GM23338 (cell line): ENCODE measurements around the gene HMCN2. TPM values are rescaled to one million over a fixed set of nuclear protein-coding genes. Genes with fewer than 3 reads are reported as not detected.

Experiments used
- ATAC-seq: fragments of 200-7000 bp; cut with Tn5 transposase; 3 replicates; pipeline ENCODE4 v1.9.1; 2020
- DNase-seq: peaks from one replicate; pipeline ENCODE4 v3.0.0-alpha.2; 2015; ENCODE audit warnings: low spot score
- H2AFZ ChIP-seq: fragments of 200-600 bp; sonication (generic); 2 replicates; pipeline ENCODE4 v1.8.0; 2016; ENCODE audit warnings: antibody characterized with exemption, mild to moderate bottlenecking, moderate library complexity
- H3F3A ChIP-seq: fragments of 200-600 bp; sonication (generic); replicated peaks from 2 replicates; pipeline ENCODE4 v1.8.0; 2017; ENCODE audit warnings: antibody characterized with exemption, mixed run types, low read depth
- H3K27ac ChIP-seq: fragments of 200-600 bp; sonication (generic); 2 replicates; pipeline ENCODE4 v1.6.1; 2016; ENCODE audit warnings: low read depth
- H3K27me3 ChIP-seq: fragments of 200-600 bp; sonication (generic); 2 replicates; pipeline ENCODE4 v1.8.0; 2016; ENCODE audit warnings: mild to moderate bottlenecking, mixed run types, moderate library complexity; ENCODE audit not compliant: insufficient read depth
- H3K36me3 ChIP-seq: fragments of 200-600 bp; sonication (generic); 2 replicates; pipeline ENCODE4 v1.8.0; 2016; ENCODE audit warnings: mild to moderate bottlenecking; ENCODE audit not compliant: insufficient read depth
- H3K4me1 ChIP-seq: fragments of 200-600 bp; sonication (generic); 2 replicates; pipeline ENCODE4 v1.8.0; 2016; ENCODE audit warnings: mild to moderate bottlenecking, moderate library complexity; ENCODE audit not compliant: insufficient read depth
- H3K4me2 ChIP-seq: fragments of 200-600 bp; sonication (generic); 2 replicates; pipeline ENCODE4 v1.7.1; 2017; ENCODE audit warnings: mixed run types
- H3K4me3 ChIP-seq: fragments of 200-600 bp; sonication (generic); 2 replicates; pipeline ENCODE4 v1.6.1; 2016; ENCODE audit warnings: mixed run types
- H3K79me2 ChIP-seq: fragments of 200-600 bp; sonication (generic); replicated peaks from 2 replicates; pipeline ENCODE4 v1.8.0; 2017; ENCODE audit warnings: mild to moderate bottlenecking; ENCODE audit not compliant: insufficient read depth
- H3K9me2 ChIP-seq: fragments of 200-600 bp; sonication (generic); 2 replicates; pipeline ENCODE4 v1.8.0; 2017; ENCODE audit not compliant: insufficient read depth
- H4K20me1 ChIP-seq: fragments of 200-600 bp; sonication (generic); replicated peaks from 2 replicates; pipeline ENCODE4 v1.8.0; 2017; ENCODE audit warnings: mild to moderate bottlenecking; ENCODE audit not compliant: insufficient read depth
- H3K27ac Mint-ChIP-seq: 2 replicates; pipeline ENCODE4 v1.8.0; 2020; ENCODE audit warnings: inconsistent platforms, mild to moderate bottlenecking, moderate library complexity, mixed read lengths
- H3K27me3 Mint-ChIP-seq: 3 replicates; pipeline ENCODE4 v1.8.0; 2022; ENCODE audit warnings: low read depth, mild to moderate bottlenecking, moderate library complexity, mixed read lengths, inconsistent platforms; ENCODE audit not compliant: insufficient read depth, poor library complexity
- H3K36me3 Mint-ChIP-seq: 3 replicates; pipeline ENCODE4 v1.8.0; 2021; ENCODE audit warnings: low read depth, mild to moderate bottlenecking, inconsistent platforms, moderate library complexity, mixed read lengths
- H3K4me1 Mint-ChIP-seq: 3 replicates; pipeline ENCODE4 v1.8.0; 2020; ENCODE audit warnings: mild to moderate bottlenecking, inconsistent platforms, mixed read lengths
- H3K4me3 Mint-ChIP-seq: 3 replicates; pipeline ENCODE4 v1.8.0; 2021; ENCODE audit warnings: moderate library complexity, mild to moderate bottlenecking, inconsistent platforms, mixed read lengths
- H3K9me3 Mint-ChIP-seq: 3 replicates; pipeline ENCODE4 v1.8.0; 2020; ENCODE audit warnings: moderate library complexity, mild to moderate bottlenecking, inconsistent platforms, mixed read lengths
- CREB1 ChIP-seq: fragments of 250-450 bp; sonication (Bioruptor Pico); IDR thresholded peaks from 2 replicates; pipeline ENCODE4 v1.5.0; 2020; ENCODE audit warnings: low read depth, mild to moderate bottlenecking, moderate library complexity
- CTCF ChIP-seq, 2 experiments: fragments of 200-600 bp in 1 of 2; sonication (generic) in 1 of 2; conservative IDR thresholded peaks; 2 replicates each; pipeline versions ENCODE4 v1.5.1 to v1.6.1; 2016 to 2017; ENCODE audit warnings: antibody characterized with exemption in 2 of 2, low read depth in 2 of 2, mild to moderate bottlenecking in 2 of 2, moderate library complexity in 1 of 2
- EZH2 ChIP-seq: fragments of 200-600 bp; sonication (generic); IDR thresholded peaks from one replicate; pipeline ENCODE4 v1.8.0; 2017; ENCODE audit warnings: antibody characterized with exemption, mild to moderate bottlenecking, low read depth; ENCODE audit not compliant: unreplicated experiment
- EZH2phosphoT487 ChIP-seq: fragments of 200-600 bp; sonication (generic); IDR thresholded peaks from one replicate; pipeline ENCODE4 v1.8.1; 2018; ENCODE audit warnings: antibody characterized with exemption; ENCODE audit not compliant: unreplicated experiment
- JUNB ChIP-seq: IDR thresholded peaks from one replicate; pipeline ENCODE4 v1.6.1; 2016; ENCODE audit warnings: antibody characterized with exemption; ENCODE audit not compliant: unreplicated experiment
- NANOG ChIP-seq: IDR thresholded peaks from 2 replicates; pipeline ENCODE4 v1.6.1; 2016; ENCODE audit warnings: antibody characterized with exemption, borderline replicate concordance
- REST ChIP-seq: IDR thresholded peaks from one replicate; pipeline ENCODE4 v1.6.1; 2018; ENCODE audit warnings: antibody characterized with exemption; ENCODE audit not compliant: unreplicated experiment
- STAT1 ChIP-seq: IDR thresholded peaks from one replicate; pipeline ENCODE4 v1.6.1; 2016; ENCODE audit warnings: antibody characterized with exemption; ENCODE audit not compliant: unreplicated experiment
- ZNF331 ChIP-seq: fragments of 250-450 bp; sonication (Bioruptor Pico); IDR thresholded peaks from 2 replicates; pipeline ENCODE4 v1.5.0; 2020; ENCODE audit warnings: low read depth, mild to moderate bottlenecking, moderate library complexity
- polyA plus RNA-seq: library from polyadenylated mRNA; unstranded; fragments of >200 nt; fragmentation: Nextera tagmentation; extraction: Ambion mirVana; gene quantifications from 2 replicates; pipeline ENCODE4 v1.2.1, GENCODE V29; 2016
- total RNA-seq: library from RNA; depleted of rRNA; stranded (reverse); fragments of >200 nt; shearing (Covaris generic); gene quantifications from 2 replicates; pipeline ENCODE4 v1.2.3, GENCODE V29; 2014
- TF ChIP-seq, protein P1 (sequence below): IDR thresholded peaks from 2 replicates; pipeline ENCODE4 v1.6.1; 2016; ENCODE audit warnings: antibody characterized with exemption

HMCN2 gene
- total and polyA plus RNA-seq, 2 experiments from 2014 or later, result 1.3 to 4.7 TPM

GRCh38 chr9:130347036-130347435 lies 81.5 kb downstream of the HMCN2 start:
- Mint-ChIP-seq H3K36me3 (no peaks in the 10 kb centered on the region), H3K27me3 (no peaks in the 10 kb centered on the region), H3K27ac (no peak overlapping the region), H3K9me3 (no peaks in the 10 kb centered on the region), H3K4me1 (peaks cover 8% of the 10 kb centered on the region; the same call in 1 of the 3 replicates), H3K4me3 (no peak overlapping the region)
- H3K27ac ChIP-seq, result no peak overlapping the region
- H3K36me3 ChIP-seq, result no peaks in the 10 kb centered on the region
- no peaks in the 10 kb centered on the region for H3K79me2 ChIP-seq
- no peak for DNase-seq
- H3K27me3 ChIP-seq, result no peaks in the 10 kb centered on the region
- no peak overlapping the region for H3K4me2 ChIP-seq
- peaks cover 10% of the 10 kb centered on the region; the same call in 1 of the 2 replicates for H3F3A ChIP-seq
- no peak overlapping the region for H3K4me3 ChIP-seq
- H3K4me1 ChIP-seq, result no peaks in the 10 kb centered on the region
- no peak for TF ChIP-seq REST
- TF ChIP-seq EZH2phosphoT487, result no peak
- no peak for TF ChIP-seq ZNF331 (CRISPR knock-in tag)
- TF ChIP-seq, protein P1, sequence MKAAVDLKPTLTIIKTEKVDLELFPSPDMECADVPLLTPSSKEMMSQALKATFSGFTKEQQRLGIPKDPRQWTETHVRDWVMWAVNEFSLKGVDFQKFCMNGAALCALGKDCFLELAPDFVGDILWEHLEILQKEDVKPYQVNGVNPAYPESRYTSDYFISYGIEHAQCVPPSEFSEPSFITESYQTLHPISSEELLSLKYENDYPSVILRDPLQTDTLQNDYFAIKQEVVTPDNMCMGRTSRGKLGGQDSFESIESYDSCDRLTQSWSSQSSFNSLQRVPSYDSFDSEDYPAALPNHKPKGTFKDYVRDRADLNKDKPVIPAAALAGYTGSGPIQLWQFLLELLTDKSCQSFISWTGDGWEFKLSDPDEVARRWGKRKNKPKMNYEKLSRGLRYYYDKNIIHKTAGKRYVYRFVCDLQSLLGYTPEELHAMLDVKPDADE, result no peak
- no peak for TF ChIP-seq CREB1
- no peak for TF ChIP-seq STAT1
- TF ChIP-seq JUNB, result no peak
- no peak for TF ChIP-seq NANOG
- TF ChIP-seq CTCF (conservative IDR thresholded peaks at IDR 0.05; ENCODE audit: low read depth in 2 of 2), result no peak
- no peak for TF ChIP-seq EZH2
- H4K20me1 ChIP-seq, result no peaks in the 10 kb centered on the region
- H3K9me2 ChIP-seq, result no peaks in the 10 kb centered on the region
- ATAC-seq, result no peak
- no peak overlapping the region for H2AFZ ChIP-seq
